Measurements from ENCODE around the gene PLCD3.

- TF ChIP-seq CTCF (IDR thresholded peaks at IDR 0.05) = no peak
- no peak for TF ChIP-seq POLR2AphosphoS5 (IDR thresholded peaks at IDR 0.05; ENCODE audit: insufficient read depth in 1 of 2, low read depth in 1 of 2)
- TF ChIP-seq POLR2A (IDR thresholded peaks at IDR 0.05) = no peak
These were observed 14.2 kb upstream of the PLCD3 start for GRCh38 chr17:45146592-45146889.
